ENCODE measurements around the gene DNAH10. TPM values are rescaled to one million over a fixed set of nuclear protein-coding genes. Genes with fewer than 3 reads are reported as not detected.

Gene DNAH10
- total RNA-seq, 4 donors from 2014 or later = 0.18 to 0.65 TPM; not detected in 2

- TF ChIP-seq CTCF (IDR thresholded peaks at IDR 0.05 in 4 of 5, conservative IDR thresholded peaks at IDR 0.05 in 1 of 5) = no peak
- TF ChIP-seq POLR2A (IDR thresholded peaks at IDR 0.05) = no peak
- Histone ChIP-seq H3K9me3 (no peaks in the 10 kb centered on the region), H3K27ac (no peak overlapping the region), H3K27me3 (peaks cover 0 to 3% (median 0%) of the 10 kb centered on the region in 3 donors), H3K36me3 (no peaks in the 10 kb centered on the region), H3K4me1 (no peaks in the 10 kb centered on the region), H3K4me3 (no peak overlapping the region)
- DNase-seq = no peak
- no peak for ATAC-seq
- intact Hi-C loops (cut with DNase I; ENCODE audit: low total_unique reads) = no loop called here
- in situ Hi-C loops (cut with MboI; ENCODE audit: low sequenced_read_pairs in 4 of 4) = no loop called here
Observed at GRCh38 chr12:123860377-123860776, 98.3 kb downstream of the DNAH10 start.

GRCh38 chr12:123861392-123861791 lies 99.3 kb downstream of the DNAH10 start:
- intact Hi-C loops (cut with DNase I; ENCODE audit: low total_unique reads) = no loop called here
- no peak for ATAC-seq

GRCh38 chr12:123867141-123867540 lies 105.0 kb downstream of the DNAH10 start:
- no peak for DNase-seq
- peaks cover 2 to 8% (median 4%) of the 10 kb centered on the region in 3 donors for H3K27me3 ChIP-seq
- no peaks in the 10 kb centered on the region for H3K4me1 ChIP-seq

More at GRCh38 chr12:123861392-123861791, 99.3 kb downstream of the DNAH10 start:
- no peak for TF ChIP-seq CTCF (IDR thresholded peaks at IDR 0.05 in 4 of 5, conservative IDR thresholded peaks at IDR 0.05 in 1 of 5)
- no peak for TF ChIP-seq POLR2A (IDR thresholded peaks at IDR 0.05)
- no peak for DNase-seq
- H3K4me1 ChIP-seq = no peaks in the 10 kb centered on the region
- H3K4me3 ChIP-seq = no peak overlapping the region
- no peak overlapping the region for H3K27ac ChIP-seq
- in situ Hi-C loops (cut with MboI; ENCODE audit: low sequenced_read_pairs in 4 of 4) = no loop called here
- H3K27me3 ChIP-seq = peaks cover 0 to under 1% (median 0%) of the 10 kb centered on the region in 3 donors
- H3K36me3 ChIP-seq = no peaks in the 10 kb centered on the region
- H3K9me3 ChIP-seq = no peaks in the 10 kb centered on the region

GRCh38 chr12:123868791-123869190 lies 106.7 kb downstream of the DNAH10 start:
- Histone ChIP-seq H3K4me1 (no peaks in the 10 kb centered on the region), H3K9me3 (no peaks in the 10 kb centered on the region), H3K27ac (no peak overlapping the region), H3K36me3 (no peaks in the 10 kb centered on the region), H3K4me3 (no peak overlapping the region), H3K27me3 (peaks cover 2 to 8% (median 4%) of the 10 kb centered on the region in 3 donors)
- intact Hi-C loops (cut with DNase I; ENCODE audit: low total_unique reads) (no loop called here), in situ Hi-C loops (cut with MboI; ENCODE audit: low sequenced_read_pairs in 4 of 4) (no loop called here)
- TF ChIP-seq POLR2A (IDR thresholded peaks at IDR 0.05) (no peak), CTCF (IDR thresholded peaks at IDR 0.05 in 4 of 5, conservative IDR thresholded peaks at IDR 0.05 in 1 of 5) (no peak)
- no peak for ATAC-seq
- DNase-seq = no peak

More at GRCh38 chr12:123867141-123867540, 105.0 kb downstream of the DNAH10 start:
- intact Hi-C loops (cut with DNase I; ENCODE audit: low total_unique reads) = no loop called here
- ATAC-seq = no peak
- no peaks in the 10 kb centered on the region for H3K36me3 ChIP-seq
- H3K27ac ChIP-seq = no peak overlapping the region
- H3K9me3 ChIP-seq = no peaks in the 10 kb centered on the region
- no peak for TF ChIP-seq CTCF (IDR thresholded peaks at IDR 0.05 in 4 of 5, conservative IDR thresholded peaks at IDR 0.05 in 1 of 5)
- TF ChIP-seq POLR2A (IDR thresholded peaks at IDR 0.05) = no peak
- no peak overlapping the region for H3K4me3 ChIP-seq
- in situ Hi-C loops (cut with MboI; ENCODE audit: low sequenced_read_pairs in 4 of 4) = no loop called here

- no peaks in the 10 kb centered on the region for H3K36me3 ChIP-seq
- H3K27me3 ChIP-seq = peaks cover 0 to 8% (median 1%) of the 10 kb centered on the region in 3 donors
- in situ Hi-C loops (cut with MboI; ENCODE audit: low sequenced_read_pairs in 4 of 4) = no loop called here
- H3K9me3 ChIP-seq = no peaks in the 10 kb centered on the region
- TF ChIP-seq CTCF (IDR thresholded peaks at IDR 0.05 in 4 of 5, conservative IDR thresholded peaks at IDR 0.05 in 1 of 5) = no peak
- no peak for TF ChIP-seq POLR2A (IDR thresholded peaks at IDR 0.05)
- H3K4me3 ChIP-seq = no peak overlapping the region
- no peak for DNase-seq
- no peak overlapping the region for H3K27ac ChIP-seq
- intact Hi-C loops (cut with DNase I; ENCODE audit: low total_unique reads) = no loop called here
- H3K4me1 ChIP-seq = no peaks in the 10 kb centered on the region
- no peak for ATAC-seq
Observed at GRCh38 chr12:123873793-123874192, 111.7 kb downstream of the DNAH10 start.
